GM19043 (cell line): ENCODE results near the gene ZBTB46.
"Not testable (repeated sequence)": the region's sequence is repeated elsewhere in the genome, so short reads cannot be mapped to it uniquely, and the experiment has no call there.

Source experiments
- ATAC-seq: cut with Tn5 transposase; IDR thresholded peaks from one replicate; pipeline ENCODE4 v1.9.1; 2021; ENCODE audit warnings: low read depth; ENCODE audit not compliant: unreplicated experiment

ZBTB46 gene

DNA sequence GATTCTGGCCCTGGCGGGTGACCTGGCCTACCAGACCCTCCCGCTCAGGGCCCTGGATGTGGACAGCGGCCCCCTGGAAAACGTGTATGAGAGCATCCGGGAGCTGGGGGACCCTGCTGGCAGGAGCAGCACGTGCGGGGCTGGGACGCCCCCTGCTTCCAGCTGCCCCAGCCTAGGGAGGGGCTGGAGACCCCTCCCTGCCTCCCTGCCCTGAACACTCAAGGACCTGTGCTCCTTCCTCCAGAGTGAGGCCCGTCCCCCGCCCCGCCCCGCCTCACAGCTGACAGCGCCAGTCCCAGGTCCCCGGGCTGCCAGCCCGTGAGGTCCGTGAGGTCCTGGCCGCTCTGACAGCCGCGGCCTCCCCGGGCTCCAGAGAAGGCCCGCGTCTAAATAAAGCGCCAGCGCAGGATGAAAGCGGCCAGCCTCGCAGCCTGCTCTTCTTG lies 92.4 kb downstream of the ZBTB46 start:
- ATAC-seq = no peak

DNA sequence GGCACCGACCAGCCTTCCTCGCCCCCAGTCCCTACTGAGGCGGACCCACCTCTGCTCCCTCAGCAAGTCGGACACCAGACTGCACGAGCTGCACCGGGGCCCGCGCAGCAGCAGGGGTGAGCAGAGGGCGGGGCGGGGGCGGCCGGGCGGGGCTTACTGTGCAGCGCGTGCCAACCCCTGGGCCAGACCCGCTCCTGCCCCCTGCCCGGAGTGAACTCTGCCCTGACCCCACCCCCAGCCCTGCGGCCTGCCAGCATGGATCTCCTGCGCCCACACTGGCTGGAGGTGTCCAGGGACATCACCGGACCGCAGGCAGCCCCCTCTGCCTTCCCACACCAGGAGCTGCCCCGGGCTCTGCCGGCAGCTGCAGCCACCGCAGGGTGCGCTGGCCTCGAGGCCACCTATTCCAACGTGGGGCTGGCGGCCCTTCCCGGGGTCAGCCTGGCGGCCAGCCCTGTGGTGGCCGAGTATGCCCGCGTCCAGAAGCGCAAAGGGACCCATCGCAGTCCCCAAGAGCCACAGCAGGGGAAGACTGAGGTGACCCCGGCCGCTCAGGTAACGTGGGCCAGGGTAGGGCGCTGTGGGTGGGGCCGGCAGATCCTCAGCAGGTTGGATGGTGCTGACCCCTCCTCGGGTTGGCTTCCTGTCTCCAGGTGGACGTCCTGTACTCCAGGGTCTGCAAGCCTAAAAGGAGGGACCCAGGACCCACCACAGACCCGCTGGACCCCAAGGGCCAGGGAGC lies 92.9 kb downstream of the ZBTB46 start:
- no peak for ATAC-seq

DNA sequence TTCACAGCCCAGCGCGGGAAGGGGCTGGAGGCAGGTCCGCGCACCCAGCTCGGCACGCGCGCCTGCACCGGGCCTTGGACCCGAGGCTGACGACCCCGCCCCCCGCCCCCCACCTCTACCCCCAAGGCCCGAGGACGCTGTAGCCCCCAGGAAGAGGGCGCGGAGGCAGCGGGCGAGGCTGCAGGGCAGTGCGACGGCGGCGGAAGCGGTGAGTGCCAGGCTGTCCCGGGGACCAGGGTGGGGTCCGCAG lies 93.4 kb downstream of the ZBTB46 start:
- no peak for ATAC-seq

DNA sequence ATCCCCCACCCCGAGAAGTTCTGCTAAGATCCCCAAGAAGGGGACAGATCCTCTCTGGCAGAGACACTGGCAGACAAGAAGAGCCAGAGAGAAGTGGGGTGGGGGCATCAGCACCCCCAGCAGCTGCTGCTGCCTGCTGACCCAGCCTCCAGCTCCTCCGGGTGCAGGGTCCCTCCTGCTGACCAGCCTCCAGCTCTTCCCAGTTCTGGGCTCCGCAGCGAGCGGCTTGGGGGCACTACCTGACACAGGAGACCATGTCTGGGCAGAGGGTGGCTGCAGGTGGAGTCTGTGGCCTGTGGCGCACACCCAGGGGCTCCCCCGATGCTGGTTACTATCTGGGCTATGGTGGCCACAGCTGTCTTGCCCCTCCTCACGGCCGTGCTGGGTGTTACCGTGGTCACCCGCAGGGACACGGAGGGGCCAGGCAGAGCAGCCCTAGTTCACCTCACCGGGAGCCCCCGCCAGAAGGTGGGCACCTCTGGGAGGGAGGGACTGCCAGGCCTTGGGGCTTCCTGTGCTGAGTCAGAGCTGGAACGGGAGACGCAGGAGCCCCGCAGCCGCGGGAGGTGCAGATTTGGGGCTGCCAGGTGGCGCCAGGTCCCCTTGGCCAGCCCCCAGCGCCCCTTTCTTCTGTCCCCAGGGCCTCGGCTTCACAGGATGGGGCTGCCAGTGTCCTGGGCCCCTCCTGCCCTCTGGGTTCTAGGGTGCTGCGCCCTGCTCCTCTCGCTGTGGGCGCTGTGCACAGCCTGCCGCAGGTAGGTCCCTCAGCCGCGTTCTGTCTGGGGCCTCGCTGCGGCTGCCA lies 94.0 kb downstream of the ZBTB46 start:
- ATAC-seq = no peak

DNA sequence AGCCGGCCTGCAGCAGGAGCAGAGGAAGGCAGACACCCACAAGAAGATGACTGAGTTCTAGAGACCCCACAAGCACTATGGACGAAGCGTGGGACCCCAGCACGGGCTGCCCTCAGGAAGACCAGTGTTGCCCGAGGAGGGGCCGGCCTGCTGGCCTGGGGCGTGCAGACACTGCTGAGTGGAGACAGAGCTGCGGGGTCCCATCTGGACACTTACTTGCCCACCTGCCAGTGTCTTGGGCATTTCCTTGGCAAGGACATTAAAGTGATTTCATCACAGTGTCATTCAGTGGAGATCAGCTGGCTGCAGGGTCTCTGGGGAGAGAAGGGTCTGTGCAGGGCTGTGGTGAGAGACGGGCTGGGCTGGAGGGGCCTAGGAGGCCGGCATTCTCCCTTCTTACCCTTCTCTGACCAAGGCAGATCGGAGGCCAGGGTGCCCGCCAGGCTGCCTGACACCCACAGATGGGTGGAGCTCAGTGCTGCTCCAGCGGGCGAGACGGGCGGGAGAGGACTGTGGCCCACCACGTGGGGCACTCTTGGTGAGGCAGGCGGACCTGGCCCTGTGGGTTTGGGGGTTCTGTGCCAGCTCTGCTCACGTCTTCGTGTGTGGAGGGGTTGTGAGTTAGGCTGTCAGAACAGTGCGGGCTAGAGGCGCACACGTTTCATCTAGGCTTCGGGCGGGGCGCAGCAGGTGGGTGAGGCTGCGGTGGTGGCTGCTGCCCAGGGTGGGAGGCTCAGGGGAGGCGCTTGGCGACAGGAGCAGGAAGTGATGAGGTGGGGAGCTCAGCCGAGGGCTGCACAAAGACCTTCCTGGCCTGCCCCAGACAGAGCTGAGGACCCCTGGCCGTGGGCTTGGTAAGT lies 95.0 kb downstream of the ZBTB46 start, which contains the start of gene LIME1:
TSS of gene LIME1 (plus strand) at position 806 of the 860 bp plus-strand sequence. CDS start 886 bp downstream, outside the sequence.
- no peak for ATAC-seq

DNA sequence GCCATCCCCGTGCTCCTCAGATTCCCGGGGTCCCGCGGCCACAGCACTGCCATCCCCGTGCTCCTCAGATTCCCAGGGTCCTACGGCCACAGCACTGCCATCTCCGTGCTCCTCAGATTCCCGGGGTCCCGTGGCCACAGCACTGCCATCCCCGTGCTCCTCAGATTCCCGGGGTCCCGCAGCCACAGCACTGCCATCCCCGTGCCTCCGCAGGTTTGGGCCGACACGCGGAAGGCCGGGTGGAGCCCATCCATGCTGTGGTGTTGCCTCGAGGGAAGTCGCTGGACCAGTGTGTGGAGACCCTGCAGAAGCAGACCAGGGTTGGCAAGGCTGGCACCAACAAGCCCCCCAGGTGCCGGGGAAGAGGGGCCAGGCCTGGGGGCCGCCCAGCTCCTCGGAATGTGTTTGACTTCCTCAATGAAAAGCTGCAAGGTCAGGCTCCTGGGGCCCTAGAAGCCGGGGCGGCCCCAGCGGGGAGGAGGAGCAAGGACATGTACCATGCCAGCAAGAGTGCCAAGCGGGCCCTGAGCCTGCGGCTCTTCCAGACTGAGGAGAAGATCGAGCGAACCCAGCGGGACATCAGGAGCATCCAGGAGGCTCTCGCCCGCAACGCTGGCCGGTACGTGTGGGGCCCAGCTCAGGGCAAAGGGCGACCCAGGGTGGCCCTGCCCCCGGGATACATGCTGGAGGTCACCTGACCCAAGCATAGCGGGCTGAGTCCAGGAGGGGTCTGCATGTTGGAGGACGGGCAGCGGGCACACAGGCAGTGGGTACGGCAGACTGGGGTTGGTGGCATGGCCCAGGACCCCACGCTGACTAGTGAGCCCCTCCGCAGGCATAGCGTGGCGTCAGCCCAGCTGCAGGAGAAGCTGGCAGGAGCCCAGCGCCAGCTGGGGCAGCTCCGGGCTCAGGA lies 95.9 kb downstream of the ZBTB46 start:
- ATAC-seq = no peak

DNA sequence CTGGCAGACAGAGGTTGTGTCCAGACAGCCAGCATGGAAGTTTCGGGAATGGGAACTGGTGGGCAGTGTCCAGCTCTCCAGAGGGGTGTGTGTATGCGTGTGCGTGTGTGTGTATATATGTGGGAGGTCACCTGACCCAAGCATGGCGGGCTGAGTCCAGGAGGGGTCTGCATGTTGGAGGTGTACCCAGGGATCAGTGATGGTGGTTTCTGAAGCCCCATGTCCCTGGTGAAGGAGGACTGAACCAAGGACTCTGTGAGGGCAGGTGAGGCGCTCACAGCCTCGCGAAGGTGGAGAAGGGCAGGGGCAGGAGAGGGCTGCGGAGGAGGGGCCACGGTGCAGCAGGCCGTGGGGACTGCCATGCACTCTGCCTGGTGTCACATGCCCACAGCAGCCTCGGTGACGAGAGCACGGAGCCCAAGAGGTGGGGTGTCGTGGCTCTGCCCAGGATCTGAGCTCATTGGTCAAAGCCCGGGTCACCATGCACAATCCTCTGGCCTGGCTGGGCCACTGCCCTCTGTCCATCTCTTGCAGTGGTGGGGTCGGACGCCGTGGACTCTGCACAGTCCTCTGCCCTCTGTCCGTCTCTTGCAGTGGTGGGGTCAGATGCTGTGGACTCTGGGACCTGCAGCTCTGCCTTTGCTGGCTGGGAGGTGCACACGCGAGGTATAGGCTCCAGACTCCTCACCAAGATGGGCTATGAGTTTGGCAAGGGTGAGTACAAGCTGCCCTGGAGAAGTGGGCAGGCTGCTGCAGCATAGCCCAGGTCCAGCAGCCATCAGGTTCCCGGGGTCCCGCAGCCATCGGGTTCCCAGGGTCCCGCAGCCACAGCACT lies 96.7 kb downstream of the ZBTB46 start:
- ATAC-seq = no peak

DNA sequence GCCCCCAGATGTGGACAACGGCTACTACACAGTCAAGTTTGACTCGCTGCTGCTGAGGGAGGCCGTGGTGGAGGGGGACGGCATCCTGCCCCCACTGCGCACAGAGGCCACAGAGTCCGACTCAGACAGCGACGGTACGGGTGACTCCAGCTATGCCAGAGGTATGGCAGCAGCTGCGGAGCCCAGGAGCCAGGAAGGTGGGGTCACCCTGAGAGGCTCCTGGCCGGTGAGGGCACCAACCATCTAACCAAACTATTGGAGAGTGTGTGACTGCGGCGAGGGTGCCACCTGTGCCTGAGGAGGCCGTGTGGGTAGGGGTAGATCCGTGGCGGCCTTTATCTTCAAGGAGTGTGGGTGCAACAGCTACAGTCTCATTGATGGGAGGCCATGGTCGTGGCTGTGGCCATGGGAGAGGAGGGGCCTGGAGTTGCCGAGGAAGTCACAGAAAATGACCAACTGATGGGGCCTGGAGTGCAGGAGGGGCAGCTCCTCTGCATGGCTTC lies 97.4 kb downstream of the ZBTB46 start:
- no peak for ATAC-seq

DNA sequence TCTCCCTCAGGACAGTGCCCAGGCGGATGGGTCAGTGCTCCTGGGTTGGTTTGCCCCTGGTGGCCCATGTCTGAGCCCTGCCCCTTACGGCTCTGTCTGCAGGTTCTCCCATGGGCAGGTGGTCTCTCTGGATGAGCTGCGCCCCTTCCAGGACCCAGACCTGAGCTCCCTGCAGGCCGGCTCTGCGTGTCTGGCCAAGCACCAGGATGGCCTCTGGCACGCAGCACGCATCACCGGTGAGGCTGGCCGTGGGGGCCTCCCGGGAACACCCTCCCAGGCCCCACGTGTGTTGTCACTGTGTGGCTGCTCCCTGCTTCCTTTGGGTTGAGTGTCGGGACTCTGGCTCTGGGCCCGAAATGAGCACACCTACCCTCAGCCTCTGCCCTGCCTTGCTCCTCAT lies 97.9 kb downstream of the ZBTB46 start:
- no peak for ATAC-seq

DNA sequence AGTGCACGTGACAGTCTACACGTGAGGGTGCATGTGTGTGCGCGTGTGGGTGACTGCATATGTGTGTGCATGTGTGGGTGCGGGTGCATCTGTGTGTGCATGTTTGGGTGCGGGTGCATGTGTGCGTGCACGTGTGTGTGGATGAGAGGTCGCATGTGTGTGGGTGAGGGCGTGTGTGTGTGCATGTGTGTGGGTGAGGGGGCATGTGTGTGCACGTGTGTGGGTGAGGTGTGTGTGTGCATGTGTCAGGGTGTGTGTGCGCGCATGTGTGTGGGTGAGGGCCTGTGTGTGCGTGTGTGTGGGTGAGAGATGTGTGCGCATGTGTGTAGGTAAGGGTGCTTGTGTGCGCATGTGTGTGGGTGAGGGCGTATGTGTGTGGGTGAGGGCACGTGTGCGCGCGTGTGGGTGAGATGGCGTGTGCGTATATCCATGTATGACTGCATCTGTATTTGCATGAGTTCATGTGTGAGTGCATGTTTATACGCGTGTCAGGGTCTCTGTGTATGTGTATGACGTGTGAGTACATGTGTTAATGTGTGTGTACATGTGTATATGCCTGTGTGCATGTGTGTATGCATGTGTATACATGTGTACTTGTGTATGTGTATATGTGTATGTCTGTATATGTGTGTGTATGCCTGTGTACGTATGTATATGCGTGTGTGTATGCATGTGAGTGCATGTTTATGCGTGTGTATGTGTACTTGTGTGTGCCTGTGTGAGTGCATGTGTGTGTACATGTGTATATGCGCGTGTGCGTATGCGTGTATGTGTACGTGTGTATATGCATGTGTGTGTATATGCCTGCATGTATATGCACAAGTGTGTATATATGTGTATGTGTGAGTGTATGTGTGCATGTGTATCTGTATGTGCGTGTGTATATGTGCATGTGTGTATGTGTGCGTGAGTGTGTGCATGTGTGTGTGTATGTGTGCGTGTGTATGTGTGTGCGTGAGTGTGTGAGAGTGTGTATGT lies 98.7 kb downstream of the ZBTB46 start:
- ATAC-seq = no peak

DNA sequence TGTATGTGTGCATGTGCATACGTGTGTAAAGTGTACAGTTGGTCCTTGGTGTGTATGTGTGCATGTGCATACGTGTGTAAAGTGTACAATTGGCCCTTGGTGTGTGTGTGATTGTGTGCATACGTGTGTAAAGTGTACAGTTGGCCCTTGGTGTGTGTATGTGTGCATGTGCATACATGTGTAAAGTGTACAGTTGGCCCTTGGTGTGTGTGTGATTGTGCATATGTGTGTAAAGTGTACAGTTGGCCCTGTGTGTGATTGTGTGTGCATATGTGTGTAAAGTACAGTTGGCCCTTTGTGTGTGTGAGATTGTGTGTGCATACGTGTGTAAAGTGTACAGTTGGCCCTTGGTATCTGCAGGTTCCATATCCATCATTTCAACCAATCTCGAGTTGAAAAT lies 99.7 kb downstream of the ZBTB46 start:
- ATAC-seq = no peak

DNA sequence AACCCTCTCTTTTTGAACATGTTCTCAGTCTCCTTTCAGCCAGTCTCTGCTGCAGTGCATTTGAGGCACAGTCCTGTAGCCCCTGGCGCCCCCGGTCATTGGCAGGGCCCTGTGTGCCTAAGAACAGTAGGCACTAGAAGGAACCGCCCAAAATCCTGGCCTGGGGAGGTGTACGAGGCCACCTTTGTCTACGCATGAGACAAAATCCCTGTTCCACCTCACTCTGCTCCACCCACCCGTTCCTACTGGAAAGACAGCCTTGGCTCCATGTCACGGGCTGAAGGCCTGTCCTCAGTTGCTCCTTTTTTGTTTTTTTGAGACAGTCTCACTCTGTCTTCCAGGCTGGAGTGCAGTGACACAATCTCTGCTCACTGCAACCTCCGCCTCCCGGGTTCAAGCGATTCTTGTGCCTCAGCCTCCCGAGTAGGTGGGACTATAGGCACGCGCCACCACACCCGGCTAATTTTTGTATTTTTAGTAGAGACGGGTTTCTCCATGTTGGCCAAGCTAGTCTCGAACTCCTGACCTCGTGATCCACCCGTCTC lies 100.8 kb downstream of the ZBTB46 start:
- ATAC-seq = not testable (repeated sequence)

DNA sequence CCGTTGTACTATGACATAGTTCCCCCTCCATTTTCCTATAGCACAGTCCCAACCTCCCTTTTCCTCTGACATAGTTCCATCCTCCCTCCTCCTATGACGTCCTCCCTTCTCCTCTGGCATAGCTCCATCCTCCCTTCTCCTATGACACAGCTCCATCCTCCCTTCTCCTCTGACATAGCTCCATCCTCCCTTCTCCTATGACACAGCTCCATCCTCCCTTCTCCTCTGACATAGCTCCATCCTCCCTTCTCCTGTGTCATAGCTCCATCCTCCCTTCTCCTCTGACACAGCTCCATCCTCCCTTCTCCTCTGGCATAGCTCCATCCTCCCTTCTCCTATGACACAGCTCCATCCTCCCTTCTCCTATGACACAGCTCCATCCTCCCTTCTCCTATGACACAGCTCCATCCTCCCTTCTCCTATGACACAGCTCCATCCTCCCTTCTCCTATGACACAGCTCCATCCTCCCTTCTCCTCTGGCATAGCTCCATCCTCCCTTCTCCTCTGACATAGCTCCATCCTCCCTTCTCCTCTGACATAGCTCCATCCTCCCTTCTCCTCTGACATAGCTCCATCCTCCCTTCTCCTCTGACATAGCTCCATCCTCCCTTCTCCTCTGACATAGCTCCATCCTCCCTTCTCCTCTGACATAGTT lies 108.0 kb downstream of the ZBTB46 start:
- ATAC-seq = not testable (repeated sequence)

DNA sequence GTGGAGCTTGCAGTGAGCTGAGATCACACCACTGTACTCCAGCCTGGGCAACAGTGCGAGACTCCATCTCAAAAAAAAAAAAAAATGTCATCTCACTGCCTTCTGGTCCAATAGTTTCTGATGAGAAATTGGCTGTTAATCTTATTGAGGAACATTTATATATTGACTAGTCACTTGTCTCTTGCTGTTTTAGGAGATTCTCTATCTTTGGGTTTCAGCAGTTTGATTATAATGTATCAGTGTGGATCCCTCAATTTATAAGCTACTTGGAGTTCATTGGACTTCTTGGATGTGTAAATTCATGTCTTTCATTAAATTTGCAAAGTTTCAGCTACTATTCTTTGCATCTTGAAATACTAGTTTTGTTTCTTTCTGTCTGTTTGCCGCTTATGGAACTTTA lies 112.1 kb downstream of the ZBTB46 start:
- no peak for ATAC-seq

DNA sequence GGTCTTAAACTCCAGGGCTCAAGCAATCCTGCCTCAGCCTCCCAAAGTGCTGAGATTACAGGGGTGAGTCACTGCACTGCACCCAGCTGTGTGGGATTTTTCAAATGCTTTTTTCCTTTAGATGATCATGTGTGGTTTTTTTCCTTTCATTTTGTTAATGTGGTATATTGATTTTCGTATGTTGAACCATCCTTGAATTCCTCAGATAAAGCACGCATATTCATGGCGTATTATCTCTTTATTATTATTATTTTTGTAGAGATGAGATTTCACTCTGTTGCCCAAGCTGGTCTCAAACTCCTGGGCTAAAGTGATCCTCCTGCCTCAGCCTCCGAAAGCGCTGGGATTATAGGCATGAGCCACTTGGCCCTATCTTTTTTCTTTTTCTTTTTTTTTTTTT lies 116.2 kb downstream of the ZBTB46 start:
- ATAC-seq = no peak

DNA sequence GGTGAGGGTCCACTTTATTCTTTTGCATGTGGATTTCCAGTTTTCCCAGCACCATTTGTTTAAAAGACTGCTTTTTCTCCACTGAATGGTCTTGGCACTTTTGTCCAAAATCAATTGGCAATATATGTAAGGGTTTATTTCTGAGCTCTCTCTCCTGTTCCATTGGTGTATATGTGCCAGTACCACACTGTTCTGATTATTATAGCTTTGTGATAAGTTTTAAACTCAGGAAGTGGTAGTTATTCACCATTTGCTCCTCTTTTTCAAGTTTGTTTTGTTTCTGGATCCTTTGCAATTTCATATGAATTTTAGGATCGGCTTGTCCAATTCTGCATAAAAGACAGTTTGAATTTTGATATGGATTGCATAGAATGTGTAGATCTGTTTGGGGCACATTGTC lies 118.9 kb downstream of the ZBTB46 start:
- ATAC-seq = no peak

DNA sequence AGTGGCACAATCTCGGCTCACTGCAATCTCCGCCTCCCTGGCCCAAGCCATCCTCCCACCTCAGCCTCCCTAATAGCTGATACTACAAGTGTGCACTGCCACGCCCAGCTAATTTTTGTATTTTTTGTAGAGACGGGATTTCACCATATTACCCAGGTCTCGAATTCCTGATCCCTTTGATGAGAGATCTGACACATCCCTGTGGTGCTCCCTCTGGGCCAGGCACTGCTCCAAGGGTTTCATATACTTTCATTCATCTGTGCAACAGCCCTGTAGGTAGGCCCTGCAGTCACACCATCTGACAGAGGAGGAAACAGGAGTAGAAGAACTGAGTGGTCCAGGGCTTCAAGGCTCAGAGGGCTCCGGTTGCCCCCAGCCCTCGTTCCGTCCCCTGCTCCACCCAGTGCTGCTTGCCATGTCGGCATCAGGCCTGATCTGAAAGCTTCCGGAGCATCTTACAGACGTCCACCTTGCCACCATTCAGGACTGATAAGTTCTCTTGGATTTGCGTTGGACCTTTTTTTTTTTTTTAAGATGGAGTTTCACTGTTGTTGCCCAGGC lies 119.9 kb downstream of the ZBTB46 start:
- ATAC-seq = no peak
